BJ (cell line): ENCODE results near the gene ORM2. TPM values are rescaled to one million over a fixed set of nuclear protein-coding genes. Genes with fewer than 3 reads are reported as not detected.

Source experiments
- CTCF ChIA-PET: fragments of 350-600 bp; formaldehyde crosslinking; extraction: SDS; loops from one replicate; lab custom pipeline; 2021; ENCODE audit warnings: antibody characterized with exemption, inconsistent platforms; lab: Yijun Ruan, JAX
- POLR2A ChIA-PET: fragments of 300-600 bp; sonication (Branson Sonifier 250); formaldehyde crosslinking; extraction: SDS; loops from one replicate; lab custom pipeline; 2021; ENCODE audit warnings: antibody characterized with exemption; lab: Charles Lee
- DNase-seq: peaks from one replicate; pipeline ENCODE4 v3.0.0-alpha.2; 2011; ENCODE audit warnings: low read depth
- H3K27me3 ChIP-seq: 2 replicates; pipeline ENCODE4 v1.6.0; 2011; ENCODE audit warnings: low read length; ENCODE audit not compliant: control insufficient read depth, insufficient read depth
- H3K36me3 ChIP-seq: 2 replicates; pipeline ENCODE4 v1.5.1; 2011; ENCODE audit warnings: low read length; ENCODE audit not compliant: control insufficient read depth, insufficient read depth
- H3K4me3 ChIP-seq: 2 replicates; pipeline ENCODE4 v1.5.1; 2011; ENCODE audit warnings: low read depth, mild to moderate bottlenecking, control low read depth, low read length
- CTCF ChIP-seq: IDR thresholded peaks from 2 replicates; pipeline ENCODE4 v1.5.1; 2011; ENCODE audit warnings: low read depth, mild to moderate bottlenecking, control low read depth, inconsistent platforms, low read length, moderate library complexity; ENCODE audit not compliant: insufficient read depth
- polyA plus RNA-seq: library from polyadenylated mRNA; depleted of rRNA; stranded (reverse); fragments of >200 nt; gene quantifications from 2 replicates; pipeline ENCODE4 v1.2.3, GENCODE V29; 2011

Gene ORM2
- polyA plus RNA-seq, 1 experiment = not detected

GRCh38 chr9:114371343-114371944 is 41.8 kb downstream of the ORM2 start:
- H3K27me3 ChIP-seq = no peaks in the 10 kb centered on the region
- H3K36me3 ChIP-seq = peaks cover 20% of the 10 kb centered on the region
- no peak for DNase-seq
- ChIA-PET CTCF (interaction anchor here (1.1 to 1.4 kb wide), 3 partner anchors 16 to 34 kb away, joined by 3 to 8 read pairs (median 4); partner anchors contain the start of gene AKNA), POLR2A (no interaction called here)
- no peak for TF ChIP-seq CTCF
- no peak overlapping the region for H3K4me3 ChIP-seq

- Histone ChIP-seq H3K36me3 (peaks cover 24% of the 10 kb centered on the region), H3K4me3 (no peak overlapping the region), H3K27me3 (no peaks in the 10 kb centered on the region)
- no peak for TF ChIP-seq CTCF
- no peak for DNase-seq
- ChIA-PET CTCF (interaction anchor here (0.8 to 1.4 kb wide), 3 partner anchors 9 to 33 kb away, joined by 3 to 8 read pairs (median 4); partner anchors contain the start of gene AKNA), POLR2A (no interaction called here)
These were observed 42.6 kb downstream of the ORM2 start for GRCh38 chr9:114371973-114372917.

GRCh38 chr9:114372921-114373448 is 43.3 kb downstream of the ORM2 start:
- CTCF ChIA-PET = no interaction called here
- POLR2A ChIA-PET = no interaction called here

GRCh38 chr9:114373960-114374730 is 44.5 kb downstream of the ORM2 start:
- Histone ChIP-seq H3K4me3 (no peak overlapping the region), H3K27me3 (no peaks in the 10 kb centered on the region), H3K36me3 (peaks cover 26% of the 10 kb centered on the region)
- ChIA-PET POLR2A (no interaction called here), CTCF (no interaction called here)
- TF ChIP-seq CTCF = no peak
- no peak for DNase-seq

More at GRCh38 chr9:114372921-114373448, 43.3 kb downstream of the ORM2 start:
- no peaks in the 10 kb centered on the region for H3K27me3 ChIP-seq
- no peak for DNase-seq
- H3K36me3 ChIP-seq = peaks cover 23% of the 10 kb centered on the region
- TF ChIP-seq CTCF = no peak
- no peak overlapping the region for H3K4me3 ChIP-seq

GRCh38 chr9:114374936-114375335 is 45.3 kb downstream of the ORM2 start:
- Histone ChIP-seq H3K36me3 (peaks cover 28% of the 10 kb centered on the region), H3K4me3 (no peak overlapping the region), H3K27me3 (no peaks in the 10 kb centered on the region)
- no peak for DNase-seq
- POLR2A ChIA-PET = no interaction called here
- CTCF ChIA-PET = no interaction called here
- TF ChIP-seq CTCF = no peak
